GM18907 (cell line): Measurements from ENCODE around the gene NAGLU.
A peak's percentile ranks its signal among the peaks of the same experiment; 100 is the strongest.
"Not testable (repeated sequence)": the region's sequence is repeated elsewhere in the genome, so short reads cannot be mapped to it uniquely, and the experiment has no call there.

Source experiments
- ATAC-seq: cut with Tn5 transposase; IDR thresholded peaks from one replicate; pipeline ENCODE4 v1.9.1; 2021; ENCODE audit warnings: mild to moderate bottlenecking, moderate library complexity; ENCODE audit not compliant: unreplicated experiment

The NAGLU gene

DNA sequence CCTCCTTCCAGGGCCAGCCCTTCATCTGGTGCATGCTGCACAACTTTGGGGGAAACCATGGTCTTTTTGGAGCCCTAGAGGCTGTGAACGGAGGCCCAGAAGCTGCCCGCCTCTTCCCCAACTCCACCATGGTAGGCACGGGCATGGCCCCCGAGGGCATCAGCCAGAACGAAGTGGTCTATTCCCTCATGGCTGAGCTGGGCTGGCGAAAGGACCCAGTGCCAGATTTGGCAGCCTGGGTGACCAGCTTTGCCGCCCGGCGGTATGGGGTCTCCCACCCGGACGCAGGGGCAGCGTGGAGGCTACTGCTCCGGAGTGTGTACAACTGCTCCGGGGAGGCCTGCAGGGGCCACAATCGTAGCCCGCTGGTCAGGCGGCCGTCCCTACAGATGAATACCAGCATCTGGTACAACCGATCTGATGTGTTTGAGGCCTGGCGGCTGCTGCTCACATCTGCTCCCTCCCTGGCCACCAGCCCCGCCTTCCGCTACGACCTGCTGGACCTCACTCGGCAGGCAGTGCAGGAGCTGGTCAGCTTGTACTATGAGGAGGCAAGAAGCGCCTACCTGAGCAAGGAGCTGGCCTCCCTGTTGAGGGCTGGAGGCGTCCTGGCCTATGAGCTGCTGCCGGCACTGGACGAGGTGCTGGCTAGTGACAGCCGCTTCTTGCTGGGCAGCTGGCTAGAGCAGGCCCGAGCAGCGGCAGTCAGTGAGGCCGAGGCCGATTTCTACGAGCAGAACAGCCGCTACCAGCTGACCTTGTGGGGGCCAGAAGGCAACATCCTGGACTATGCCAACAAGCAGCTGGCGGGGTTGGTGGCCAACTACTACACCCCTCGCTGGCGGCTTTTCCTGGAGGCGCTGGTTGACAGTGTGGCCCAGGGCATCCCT, 7.4 kb downstream of the NAGLU start:
- no peak for ATAC-seq

DNA sequence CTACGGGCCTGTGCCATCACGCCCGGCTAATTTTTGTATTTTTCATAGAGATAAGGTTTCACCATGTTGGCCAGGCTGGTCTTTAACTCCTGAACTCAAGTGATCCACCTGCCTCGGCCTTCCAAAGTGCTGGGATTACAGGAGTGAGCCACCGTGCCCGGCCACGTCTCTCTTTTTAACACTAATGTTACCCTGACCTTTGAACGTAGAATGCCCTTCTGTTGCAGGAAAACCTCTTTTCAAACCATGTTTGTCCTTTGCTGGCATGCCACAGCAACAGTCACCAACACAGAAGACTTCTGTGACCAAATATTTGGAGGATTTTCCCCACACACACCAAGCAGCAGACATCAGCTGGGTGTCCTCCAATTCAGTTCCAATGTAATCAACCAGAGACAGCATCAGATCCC, 8.8 kb downstream of the NAGLU start:
- no peak for ATAC-seq

DNA sequence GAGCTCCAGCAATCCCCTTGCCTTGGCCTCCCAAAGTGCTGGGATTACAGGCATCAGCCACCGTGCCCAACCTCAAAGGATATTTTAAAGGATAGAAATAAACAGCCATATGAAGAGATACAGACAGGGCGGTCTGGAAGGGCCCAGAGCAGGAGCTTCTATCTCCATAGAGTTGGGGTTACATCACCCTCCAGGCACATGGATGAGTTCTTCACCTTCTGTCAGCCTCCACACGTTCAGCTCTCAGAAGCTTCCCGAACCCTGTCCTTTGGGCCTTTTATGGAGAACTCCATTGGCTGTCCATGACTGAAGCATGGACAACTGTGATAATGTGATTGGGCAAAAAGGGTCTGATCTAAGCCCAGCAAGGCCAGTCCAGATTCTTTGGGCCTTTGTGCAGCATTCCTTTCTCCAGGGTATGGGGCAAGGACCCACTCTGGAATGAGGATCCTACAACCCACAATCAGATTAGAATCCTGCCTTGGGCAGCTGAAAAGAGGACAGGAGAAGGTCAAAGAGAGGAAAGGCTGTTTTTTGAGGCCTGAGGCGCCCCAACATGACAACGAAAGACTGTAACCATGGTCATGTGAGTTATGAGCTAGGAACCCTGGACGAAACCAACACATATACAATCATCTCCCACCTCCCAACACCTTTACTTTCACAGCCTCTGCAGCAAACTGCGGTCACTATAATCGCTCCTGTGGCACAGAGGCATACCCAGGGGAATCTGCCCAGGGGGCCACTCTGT, 9.9 kb downstream of the NAGLU start:
- ATAC-seq: not testable (repeated sequence)

DNA sequence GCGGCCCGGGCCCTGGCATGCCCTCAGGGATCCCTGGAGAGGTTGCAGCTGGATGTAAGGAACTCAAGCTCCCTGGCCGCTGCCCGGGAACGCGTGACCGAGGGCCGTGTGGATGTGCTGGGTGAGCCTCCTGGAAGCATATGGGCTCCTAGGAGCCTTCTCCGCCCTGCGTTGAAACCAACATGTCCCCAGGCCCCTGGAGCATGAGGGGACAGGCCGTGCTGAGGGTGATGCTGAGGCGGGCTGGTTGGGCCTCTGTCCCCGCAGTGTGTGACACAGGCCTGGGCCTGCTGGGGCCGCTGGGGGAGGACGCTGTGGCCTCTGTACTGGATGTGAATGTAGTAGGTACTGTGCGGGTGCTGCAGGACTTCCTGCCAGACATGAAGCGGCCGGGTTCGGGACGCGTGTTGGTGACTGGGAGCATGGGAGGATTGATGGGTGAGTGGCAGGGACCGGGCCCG, 11.0 kb downstream of the NAGLU start:
- ATAC-seq: no peak

DNA sequence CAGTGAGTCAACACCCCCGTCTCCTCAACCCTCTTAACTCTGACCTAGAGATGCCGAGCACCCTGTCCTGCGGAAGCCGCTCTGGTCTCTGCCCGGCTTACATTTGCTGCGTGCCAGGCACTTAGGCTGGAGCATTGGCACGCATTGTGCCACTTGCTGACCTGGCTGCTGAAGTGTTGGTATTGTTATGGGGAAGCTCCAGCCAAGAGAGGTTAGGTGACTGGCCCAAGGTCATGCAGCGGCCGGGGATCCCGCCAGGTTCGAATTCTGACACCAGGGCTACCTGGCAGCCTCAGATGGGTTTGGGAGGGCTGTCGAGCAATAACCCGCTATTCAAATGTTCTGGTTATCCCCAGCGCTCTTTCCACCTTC, 11.6 kb downstream of the NAGLU start:
- ATAC-seq: no peak

DNA sequence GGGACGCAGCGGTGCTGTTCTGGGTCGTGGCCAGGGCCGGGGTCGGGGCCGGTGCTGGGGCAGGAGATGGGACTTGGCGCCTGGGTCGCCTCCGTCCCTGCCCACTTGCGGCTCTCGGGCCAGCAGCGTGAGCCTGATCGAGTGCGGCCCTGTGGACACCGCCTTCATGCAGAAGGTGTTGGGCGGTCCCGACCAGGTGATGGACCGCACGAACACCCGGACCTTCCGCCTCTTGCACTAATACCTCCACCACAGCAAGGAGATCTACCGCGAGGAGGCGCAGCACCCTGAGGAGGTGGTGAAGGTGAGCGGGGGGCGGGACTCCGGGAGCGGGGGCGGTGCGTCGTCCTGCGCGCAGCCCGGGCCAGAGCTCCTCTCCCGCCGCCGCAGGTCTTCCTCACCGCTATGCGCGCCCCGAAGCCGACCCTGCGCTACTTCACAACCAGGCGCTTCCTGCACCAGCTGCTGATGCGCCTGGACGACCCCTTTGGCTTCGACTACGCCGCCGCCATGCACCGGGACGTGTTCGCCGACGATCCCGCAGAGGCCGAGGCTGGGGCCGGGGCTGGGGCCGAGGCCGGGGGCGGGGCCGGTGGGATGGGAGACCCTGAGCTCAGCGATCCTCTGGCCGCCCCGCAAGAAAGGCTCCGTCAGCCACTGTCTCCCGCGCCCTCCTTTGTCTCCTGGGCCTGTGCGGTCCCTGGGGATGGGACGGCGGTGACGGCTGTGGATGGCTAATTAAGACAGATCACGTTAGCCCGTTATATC, 12.2 kb downstream of the NAGLU start:
- peak; percentile 49 for ATAC-seq

DNA sequence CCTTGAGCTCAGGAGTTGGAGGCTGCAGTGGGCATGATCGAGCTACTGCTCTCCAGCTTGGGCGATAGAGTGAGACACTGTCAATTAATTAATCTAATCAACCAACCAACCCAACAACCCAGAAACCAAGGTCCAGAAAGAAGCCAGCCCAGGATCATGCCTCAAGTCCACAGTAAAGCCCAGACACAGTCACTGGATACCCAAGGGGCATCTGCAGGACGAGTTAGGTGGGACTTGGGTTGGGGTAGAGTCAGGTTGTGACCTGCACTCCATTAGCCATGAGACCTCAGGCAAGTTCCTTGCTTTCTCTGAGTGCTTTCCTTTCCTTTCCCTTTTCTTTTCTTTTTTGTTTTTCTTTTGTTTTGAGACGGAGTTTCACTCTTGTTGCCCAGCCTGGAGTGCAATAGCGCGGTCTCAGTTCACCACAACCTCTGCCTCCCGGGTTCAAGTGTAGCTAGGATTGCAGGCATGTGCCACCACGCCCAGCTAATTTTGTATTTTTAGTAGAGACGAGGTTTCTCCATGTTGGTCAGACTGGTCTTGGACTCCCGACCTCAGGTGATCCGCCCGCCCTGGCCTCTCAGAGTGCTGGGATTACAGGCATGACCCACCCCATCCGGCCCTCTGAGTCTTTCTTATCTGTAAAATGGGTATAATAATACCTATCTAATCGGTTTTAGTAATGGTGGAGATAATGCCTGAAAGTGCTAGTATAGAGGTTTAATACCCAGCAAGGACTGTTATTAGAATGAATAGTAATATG, 13.1 kb downstream of the NAGLU start:
- no peak for ATAC-seq

DNA sequence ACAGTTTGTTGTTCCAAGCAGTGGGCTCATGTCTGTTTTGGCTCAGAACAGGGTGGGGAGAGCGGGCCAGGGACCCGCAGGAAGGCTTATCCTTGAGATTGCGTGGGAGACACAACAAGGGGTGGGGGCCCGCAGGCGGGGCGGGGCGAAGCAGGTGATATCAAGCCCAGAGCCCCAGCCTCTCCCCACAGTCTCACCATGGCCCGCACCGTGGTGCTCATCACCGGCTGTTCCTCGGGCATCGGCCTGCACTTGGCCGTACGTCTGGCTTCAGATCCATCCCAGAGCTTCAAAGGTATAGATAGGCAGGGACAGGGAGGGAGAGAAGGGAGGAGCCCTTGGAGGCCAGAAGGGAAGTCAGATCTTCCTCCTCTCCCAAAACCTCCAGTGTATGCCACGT, 16.7 kb downstream of the NAGLU start, which contains the start of gene HSD17B1:
HSD17B1 (plus strand) TSS at position 188 of the 400 bp plus-strand sequence; CDS start at position 199, 11 bp downstream.
- not testable (repeated sequence) for ATAC-seq

DNA sequence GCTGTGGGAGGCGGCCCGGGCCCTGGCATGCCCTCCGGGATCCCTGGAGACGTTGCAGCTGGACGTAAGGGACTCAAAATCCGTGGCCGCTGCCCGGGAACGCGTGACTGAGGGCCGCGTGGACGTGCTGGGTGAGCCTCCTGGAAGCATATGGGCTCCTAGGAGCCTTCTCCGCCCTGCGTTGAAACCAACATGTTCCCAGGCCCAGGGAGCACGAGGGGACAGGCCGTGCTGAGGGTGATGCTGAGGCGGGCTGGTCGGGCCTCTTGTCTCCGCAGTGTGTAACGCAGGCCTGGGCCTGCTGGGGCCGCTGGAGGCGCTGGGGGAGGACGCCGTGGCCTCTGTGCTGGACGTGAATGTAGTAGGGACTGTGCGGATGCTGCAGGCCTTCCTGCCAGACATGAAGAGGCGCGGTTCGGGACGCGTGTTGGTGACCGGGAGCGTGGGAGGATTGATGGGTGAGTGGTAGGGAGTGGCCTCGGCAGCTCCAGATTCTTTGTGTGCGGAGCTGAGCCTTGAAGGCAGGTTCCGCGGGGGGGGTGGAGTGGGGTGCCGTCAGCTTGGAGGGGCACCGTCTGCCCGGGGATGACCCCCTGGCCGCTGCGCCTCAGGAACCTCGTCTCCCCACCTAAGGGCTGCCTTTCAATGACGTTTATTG, 17.2 kb downstream of the NAGLU start:
- no peak for ATAC-seq

DNA sequence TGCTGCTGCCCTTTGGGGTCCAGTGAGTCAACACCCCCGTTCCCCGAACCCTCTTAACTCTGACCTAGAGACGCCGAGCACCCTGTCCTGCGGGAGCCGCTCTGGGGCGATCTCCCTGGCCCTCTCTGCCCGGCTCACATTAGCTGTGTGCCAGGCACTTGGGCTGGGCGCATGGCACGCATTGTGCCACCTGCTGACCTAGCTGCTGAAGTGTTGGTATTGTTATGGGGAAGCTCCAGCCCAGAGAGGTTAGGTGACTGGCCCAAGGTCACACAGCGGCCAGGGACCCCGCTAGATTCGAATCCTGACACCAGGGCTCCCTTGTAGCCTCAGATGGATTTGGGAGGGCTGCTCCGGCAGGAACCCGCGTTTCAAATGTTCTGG, 17.8 kb downstream of the NAGLU start:
- no peak for ATAC-seq

DNA sequence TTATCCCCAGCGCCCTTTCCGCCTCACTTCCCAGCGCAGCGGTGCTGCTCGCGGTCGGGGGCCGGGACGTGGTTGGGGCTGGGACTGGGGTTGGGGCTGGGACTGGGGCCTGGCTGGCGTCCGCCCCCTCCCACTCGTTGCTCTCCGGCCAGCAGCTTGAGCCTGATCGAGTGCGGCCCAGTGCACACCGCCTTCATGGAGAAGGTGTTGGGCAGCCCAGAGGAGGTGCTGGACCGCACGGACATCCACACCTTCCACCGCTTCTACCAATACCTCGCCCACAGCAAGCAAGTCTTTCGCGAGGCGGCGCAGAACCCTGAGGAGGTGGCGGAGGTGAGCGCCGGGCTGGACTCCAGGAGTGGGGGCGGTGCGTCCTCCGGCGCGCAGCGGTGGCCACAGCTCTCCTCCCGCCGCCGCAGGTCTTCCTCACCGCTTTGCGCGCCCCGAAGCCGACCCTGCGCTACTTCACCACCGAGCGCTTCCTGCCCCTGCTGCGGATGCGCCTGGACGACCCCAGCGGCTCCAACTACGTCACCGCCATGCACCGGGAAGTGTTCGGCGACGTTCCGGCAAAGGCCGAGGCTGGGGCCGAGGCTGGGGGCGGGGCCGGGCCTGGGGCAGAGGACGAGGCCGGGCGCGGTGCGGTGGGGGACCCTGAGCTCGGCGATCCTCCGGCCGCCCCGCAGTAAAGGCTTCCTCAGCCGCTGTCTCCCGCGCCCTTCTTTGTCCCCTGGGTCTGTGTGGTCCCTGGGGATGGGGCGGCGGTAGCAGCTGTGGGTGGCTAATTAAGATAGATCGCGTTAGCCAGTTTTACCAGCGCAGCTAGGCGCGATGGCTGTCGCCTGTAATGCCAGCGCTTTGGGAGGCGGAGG, 18.4 kb downstream of the NAGLU start:
- peak; percentile 69 for ATAC-seq

DNA sequence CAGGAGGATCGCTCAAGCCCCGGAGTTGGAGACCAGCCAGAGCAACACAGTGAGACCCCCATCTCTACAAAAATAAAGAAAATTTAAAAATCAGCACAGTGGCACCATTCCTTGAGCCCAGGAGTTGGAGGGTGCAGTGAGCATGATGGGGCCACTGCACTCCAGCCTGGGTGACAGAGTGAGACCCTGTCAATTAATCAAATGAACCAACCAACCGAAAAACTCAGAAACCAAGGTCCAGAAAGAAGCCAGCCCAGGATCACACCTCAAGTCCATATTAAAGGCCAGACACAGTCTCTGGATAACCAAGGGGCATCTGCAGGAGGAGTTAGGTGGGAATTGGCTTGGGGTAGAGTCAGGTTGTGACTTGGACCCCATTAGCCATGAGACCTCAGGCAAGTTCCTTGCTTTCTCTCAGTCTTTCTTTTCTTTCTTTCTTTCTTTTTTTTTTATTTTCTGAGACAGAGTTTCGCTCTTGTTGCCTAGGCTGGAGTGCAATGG, 19.1 kb downstream of the NAGLU start:
- no peak for ATAC-seq

DNA sequence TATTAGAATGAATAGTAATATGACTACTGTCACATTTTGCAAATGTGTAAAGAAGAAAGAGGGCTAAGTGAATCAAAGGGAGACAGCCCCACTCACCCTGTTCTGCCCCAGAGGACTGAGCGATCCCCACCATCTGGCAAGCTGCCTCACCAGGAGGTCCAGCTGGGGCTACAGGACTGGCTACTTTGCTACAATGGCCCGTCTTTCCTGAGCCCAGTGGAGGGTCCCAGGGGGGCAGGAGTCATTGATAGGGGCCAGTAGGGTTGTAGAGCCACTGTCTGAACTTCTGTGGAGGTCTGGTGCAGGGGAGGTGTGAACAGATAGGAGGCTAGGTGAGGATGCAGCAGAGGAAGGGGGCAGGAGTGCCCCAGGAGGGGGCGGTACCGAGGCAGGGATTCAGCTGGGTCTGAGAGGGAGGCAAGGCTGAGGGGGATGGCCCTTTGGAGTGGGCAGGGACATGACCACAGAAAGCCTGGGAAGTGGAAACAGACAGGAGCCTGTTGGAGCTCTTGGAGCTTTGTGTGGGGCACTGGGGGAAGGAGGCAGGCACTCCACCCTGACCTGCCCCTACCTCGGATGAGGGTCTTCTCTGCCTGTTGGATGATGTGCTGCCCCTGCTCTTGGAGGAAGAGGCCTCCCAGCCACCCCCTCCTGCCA, 20.0 kb downstream of the NAGLU start:
- ATAC-seq: not testable (repeated sequence)

DNA sequence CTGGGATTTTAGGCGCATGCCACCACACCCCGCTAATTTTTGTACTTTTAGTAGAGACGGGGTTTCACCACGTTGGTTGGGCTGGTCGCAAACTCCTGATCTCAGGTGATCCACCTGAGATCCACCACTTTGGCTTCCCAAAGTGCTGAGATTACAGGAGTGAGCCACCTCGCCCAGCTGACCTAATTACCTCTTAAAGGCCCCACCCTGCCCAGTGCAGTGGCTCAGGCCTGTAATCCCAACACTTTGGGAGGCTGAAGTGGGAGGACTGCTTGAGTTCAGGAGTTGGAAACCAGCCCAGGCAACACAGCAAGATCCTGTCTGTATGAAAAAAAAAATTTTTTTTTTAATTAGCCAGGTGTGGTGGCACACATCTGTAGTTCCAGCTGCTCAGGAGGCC, 23.0 kb downstream of the NAGLU start:
- ATAC-seq: no peak

DNA sequence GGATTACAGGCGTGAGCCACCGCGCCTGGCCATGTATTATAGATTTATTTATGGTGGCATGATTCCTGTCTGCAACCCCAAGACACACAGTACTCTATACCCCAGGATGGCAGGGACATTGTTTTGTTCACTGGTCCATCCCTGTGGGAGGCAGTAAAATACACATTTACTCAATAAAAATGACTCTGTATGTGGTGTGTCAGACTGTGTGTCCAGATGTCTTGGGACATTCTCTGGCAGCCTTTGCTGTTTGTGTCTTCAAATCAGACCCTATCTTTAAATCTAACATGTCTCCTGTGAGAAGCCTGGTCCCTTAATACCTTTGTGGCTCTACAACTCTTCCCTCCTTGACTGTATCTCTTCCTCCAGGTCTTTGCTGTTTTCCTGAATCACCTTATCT, 24.2 kb downstream of the NAGLU start:
- no peak for ATAC-seq

DNA sequence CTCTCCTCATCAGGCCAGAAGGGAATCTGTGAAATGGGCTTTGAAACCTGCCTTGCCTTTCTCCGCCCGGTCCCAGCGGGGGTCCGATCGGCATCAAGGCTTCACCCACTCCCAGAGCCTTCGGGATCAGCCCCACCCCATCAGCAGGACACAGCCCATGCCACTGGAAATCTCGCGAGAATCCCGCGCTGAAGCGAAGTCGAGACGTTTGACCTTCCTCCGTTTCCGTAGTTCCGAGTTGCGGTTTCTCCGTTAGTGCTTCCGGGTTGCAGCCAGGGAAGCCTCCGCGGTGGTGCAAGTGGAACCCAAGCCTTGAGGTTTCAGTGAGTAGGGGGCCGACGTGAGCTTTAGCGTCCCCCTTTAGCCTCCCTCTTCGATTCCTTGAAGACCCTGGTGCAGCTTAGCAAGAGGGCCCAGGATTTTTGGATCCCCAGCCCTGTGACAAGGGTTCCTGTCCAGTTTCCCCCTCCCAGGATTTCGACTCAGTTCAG, 25.9 kb downstream of the NAGLU start, which contains the start of gene COASY:
COASY (plus strand) TSS at position 252 of the 491 bp plus-strand sequence. CDS start 475 bp downstream, outside the sequence.
- peak; percentile 51 for ATAC-seq

DNA sequence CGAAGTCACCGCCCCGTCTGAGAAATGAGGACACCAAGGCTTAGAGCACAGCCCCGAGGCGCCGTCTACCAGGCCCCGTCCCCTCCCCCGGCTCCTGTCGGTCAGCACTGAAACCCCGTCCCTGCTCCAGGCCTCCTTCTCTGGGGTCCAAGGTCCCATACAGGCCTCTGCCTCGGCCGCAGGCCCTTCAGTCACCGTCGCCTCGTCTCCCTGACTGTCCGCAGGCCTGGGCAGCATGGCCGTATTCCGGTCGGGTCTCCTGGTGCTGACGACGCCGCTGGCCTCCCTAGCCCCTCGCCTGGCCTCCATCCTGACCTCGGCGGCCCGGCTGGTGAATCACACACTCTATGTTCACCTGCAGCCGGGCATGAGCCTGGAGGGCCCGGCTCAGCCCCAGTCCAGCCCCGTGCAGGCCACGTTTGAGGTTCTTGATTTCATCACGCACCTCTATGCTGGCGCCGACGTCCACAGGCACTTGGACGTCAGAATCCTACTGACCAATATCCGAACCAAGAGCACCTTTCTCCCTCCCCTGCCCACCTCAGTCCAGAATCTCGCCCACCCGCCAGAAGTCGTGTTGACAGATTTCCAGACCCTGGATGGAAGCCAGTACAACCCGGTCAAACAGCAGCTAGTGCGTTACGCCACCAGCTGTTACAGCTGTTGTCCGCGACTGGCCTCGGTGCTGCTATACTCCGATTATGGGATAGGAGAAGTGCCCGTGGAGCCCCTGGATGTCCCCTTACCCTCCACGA, 26.5 kb downstream of the NAGLU start:
- no peak for ATAC-seq
